NCI-H2107 treated with DMSO at 0.1 percent for 48 hours (cell line): ENCODE measurements around the gene MED1.
A peak's percentile ranks its signal among the peaks of the same experiment; 100 is the strongest.
"Not testable (repeated sequence)": the region's sequence is repeated elsewhere in the genome, so short reads cannot be mapped to it uniquely, and the experiment has no call there.

ENCODE experiments used
- DNase-seq: peaks from one replicate; lab custom pipeline; 2025; ENCODE audit not compliant: unreplicated experiment; lab: John Stamatoyannopoulos, UW

MED1 gene

GRCh38 chr17:39450847-39451581 lies at the start of gene MED1:
TSS of gene MED1 (minus strand) at chr17:39451263. CDS start at chr17:39451062, 201 bp downstream.
- DNase-seq = peak; percentile 97

- DNase-seq = not testable (repeated sequence)
Measured at GRCh38 chr17:39496921-39497320, 45.9 kb upstream of the MED1 start.

DNA sequence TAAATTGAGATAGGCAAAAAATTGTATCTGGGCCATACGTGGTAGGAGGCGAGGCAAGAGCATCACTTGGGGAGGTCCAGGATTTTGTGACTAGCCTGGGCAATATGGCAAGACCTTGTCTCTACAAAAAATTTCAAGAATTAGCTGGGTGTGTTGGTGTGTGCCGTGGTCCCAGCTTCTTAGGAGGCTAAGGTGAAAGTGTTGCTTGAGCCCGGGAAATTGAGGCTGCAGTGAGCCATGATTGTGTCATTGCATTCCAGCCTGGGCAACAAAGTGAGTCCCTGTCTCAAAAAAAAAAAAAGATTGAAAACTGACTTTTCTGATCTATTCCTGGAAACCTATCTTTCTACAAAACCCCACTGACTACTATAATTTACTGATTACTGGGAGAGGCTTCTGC lies 36.9 kb upstream of the MED1 start:
- DNase-seq = no peak

DNA sequence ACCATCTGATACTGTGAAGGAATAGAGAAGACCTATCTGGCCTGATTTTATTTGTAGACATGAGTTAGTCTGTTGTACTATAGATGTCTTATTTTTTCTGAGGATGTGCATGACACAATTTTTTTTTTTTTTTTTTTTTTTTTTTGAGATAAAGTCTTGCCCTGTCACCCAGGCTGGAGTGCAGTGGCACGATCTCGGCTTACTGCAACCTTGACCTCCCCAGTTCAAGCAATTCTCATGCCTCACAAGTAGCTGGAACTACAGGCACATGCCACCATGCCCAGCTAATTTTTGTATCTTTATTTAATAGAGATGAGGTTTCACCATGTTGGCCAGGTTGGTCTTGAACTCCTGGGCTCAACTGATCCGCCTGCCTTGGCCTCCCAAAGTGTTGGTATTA lies 36.4 kb upstream of the MED1 start:
- DNase-seq = not testable (repeated sequence)

DNA sequence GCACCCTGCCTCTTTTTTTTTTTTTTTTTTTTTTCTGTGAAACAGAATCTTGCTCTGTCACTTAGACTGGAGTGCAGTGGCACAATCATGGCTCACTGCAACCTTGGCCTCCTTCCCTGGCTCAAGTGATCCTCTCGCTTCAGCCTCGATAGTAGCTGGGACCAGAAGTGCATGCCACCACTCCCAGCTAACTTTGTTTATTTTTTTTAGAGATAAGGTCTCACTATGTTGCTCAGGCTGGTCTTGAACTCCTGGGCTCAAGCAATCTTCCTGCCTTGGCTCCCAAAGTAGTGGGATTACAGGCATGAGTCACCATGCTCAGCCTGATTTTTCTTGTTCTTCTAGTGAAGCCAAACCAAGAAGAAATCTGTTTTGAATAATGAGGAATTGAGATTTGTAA lies 35.2 kb upstream of the MED1 start:
- no peak for DNase-seq

DNA sequence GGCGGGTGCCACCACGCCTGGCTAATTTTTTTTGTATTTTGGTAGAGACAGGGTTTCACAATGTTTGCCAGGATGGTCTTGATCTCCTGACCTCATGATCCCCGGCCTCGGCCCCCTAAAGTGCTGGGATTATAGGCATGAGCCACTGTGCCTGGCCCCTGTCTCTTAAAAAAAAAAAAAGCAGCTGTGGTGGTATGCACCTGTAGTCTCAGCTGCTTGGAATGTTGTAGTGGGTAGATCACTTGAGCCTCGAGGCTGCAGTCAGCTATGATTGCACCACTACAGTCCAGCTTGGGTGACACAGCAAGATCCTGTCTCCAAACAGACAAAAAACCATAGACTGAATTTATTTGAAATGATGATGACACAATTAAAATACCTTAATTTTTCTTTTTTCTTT lies 34.5 kb upstream of the MED1 start:
- no peak for DNase-seq

DNA sequence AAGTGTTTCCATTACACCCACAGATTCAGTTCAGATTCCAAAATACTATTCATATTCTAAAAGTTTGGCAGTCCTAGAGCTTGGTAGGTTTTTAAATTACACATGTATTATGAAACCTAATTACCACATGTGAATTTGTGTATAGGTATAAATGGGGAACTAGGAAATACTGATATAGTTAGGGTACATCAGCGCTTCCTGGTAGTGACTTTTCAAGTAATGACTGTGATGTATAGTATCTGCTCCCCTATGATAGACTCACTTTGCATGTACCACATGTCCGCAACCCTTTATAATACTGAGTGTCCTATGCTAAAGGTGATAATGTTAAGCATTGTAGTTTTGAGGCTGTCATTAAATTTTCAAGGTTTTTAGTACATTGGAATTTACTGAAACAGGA lies 33.1 kb upstream of the MED1 start:
- no peak for DNase-seq

- DNase-seq = no peak
Measured at GRCh38 chr17:39483506-39483905, 32.4 kb upstream of the MED1 start.

GRCh38 chr17:39479631-39480030 lies 28.6 kb upstream of the MED1 start:
- not testable (repeated sequence) for DNase-seq

DNA sequence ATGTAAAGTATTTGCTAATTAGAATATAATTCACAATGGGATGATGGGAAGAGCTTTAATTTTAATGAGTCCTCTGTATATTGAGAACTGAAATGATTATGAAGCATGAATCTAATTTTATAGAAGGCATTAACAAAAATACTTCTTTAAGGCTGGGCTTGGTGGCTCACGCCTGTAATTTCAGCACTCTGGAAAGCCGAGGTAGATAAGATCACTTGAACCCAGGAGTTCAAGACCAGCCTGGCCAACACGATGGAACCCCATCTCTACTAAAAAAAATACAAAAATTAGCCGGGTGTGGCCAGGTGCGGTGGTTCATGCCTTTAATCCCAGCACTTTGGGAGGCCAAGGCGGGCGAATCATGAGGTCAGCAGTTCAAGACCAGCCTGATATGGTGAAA lies 22.2 kb upstream of the MED1 start:
- no peak for DNase-seq

DNA sequence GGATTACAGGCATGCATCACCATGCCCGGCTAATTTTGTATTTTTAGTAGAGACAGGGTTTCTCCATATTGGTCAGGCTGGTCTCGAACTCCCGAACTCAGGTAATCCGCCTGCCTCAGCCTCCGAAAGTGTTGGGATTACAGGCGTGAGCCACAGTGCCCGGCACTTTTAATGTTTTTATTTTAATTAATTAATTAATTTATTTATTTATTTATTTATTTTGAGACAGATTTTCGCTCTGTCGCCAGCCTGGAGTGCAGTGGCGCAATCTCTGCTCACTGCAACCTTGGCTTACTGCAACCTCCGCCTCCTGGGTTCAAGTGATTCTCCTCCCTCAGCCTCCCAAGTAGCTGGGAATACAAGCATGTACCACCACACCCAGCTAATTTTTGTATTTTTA lies 17.5 kb upstream of the MED1 start:
- not testable (repeated sequence) for DNase-seq

GRCh38 chr17:39464639-39465181 lies 13.6 kb upstream of the MED1 start:
- DNase-seq = not testable (repeated sequence)

- DNase-seq = no peak
Measured at GRCh38 chr17:39462631-39463375, 11.7 kb upstream of the MED1 start.

DNA sequence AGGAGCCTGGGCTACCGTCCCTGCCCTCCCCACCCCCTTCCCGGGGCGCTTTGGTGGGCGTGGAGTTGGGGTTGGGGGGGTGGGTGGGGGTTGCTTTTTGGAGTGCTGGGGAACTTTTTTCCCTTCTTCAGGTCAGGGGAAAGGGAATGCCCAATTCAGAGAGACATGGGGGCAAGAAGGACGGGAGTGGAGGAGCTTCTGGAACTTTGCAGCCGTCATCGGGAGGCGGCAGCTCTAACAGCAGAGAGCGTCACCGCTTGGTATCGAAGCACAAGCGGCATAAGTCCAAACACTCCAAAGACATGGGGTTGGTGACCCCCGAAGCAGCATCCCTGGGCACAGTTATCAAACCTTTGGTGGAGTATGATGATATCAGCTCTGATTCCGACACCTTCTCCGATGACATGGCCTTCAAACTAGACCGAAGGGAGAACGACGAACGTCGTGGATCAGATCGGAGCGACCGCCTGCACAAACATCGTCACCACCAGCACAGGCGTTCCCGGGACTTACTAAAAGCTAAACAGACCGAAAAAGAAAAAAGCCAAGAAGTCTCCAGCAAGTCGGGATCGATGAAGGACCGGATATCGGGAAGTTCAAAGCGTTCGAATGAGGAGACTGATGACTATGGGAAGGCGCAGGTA lies 11.0 kb upstream of the MED1 start:
- no peak for DNase-seq

DNA sequence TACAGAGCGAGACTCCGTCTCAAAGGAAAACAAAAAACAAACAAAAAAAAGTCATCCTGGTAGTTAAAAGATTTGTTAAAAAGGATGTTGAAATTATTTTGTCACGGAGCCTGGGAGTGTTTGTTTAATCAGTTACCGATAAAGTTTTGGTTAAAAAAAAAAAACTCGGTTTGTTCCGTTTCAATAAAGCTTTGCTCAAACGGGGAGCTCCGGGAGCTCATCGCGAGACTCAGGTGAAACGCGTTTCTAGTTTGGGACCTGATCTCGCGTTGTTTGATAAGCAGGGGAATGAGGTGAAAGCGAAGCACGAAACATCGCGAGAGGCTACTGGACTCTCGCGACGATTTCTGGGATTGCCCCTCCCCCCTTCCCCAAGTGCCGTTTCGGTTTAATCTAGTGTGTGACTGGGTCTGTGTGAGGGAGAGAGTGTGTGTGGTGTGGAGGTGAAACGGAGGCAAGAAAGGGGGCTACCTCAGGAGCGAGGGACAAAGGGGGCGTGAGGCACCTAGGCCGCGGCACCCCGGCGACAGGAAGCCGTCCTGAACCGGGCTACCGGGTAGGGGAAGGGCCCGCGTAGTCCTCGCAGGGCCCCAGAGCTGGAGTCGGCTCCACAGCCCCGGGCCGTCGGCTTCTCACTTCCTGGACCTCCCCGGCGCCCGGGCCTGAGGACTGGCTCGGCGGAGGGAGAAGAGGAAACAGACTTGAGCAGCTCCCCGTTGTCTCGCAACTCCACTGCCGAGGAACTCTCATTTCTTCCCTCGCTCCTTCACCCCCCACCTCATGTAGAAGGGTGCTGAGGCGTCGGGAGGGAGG lies 10.3 kb upstream of the MED1 start, which contains the start of gene CDK12:
CDK12 (plus strand) TSS at position 374 of the 813 bp plus-strand sequence. CDS start 586 bp downstream, outside the sequence.
- DNase-seq = peak; percentile 96

DNA sequence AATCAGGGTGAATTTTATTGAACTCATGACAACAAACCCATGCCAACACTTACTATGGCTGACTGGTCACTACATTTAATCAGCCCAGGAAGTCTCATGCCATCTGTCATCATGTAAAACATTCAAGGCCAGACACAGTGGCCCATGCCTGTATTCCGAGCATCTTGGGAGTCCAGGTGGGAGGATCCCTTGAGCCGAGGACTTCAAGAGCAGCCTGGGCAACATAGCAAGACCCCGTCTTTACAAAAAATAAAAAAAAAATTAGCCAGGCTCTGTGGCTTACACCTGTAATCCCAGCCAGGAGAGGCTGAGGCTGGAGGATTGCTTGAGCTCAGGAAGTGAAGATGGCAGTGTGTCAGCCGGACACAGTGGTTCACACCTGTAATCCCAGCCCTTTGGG lies 4.9 kb upstream of the MED1 start:
- DNase-seq = no peak

DNA sequence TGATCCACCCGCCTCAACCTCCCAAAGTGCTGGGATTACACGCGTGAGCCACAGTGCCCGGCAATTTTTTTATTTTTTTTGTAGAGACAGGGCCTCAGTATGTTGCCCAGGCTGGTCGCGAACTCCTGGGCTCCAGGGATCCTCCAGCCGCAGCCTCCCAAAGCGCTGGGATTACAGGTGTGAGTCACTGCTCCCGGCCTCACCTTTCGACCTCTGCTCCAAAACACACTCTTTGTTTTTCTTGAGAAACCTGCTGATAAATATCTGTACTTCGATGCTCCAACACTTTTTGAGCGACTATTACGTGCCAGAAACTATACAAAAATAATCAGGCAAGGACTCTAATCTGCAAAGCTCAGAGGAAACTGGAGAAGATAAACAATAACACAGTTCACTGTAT lies 1.0 kb downstream of the MED1 start:
- DNase-seq = no peak

- no peak for DNase-seq
Measured at GRCh38 chr17:39447561-39447960, 3.5 kb downstream of the MED1 start.

GRCh38 chr17:39443326-39443725 lies 7.7 kb downstream of the MED1 start:
- no peak for DNase-seq

DNA sequence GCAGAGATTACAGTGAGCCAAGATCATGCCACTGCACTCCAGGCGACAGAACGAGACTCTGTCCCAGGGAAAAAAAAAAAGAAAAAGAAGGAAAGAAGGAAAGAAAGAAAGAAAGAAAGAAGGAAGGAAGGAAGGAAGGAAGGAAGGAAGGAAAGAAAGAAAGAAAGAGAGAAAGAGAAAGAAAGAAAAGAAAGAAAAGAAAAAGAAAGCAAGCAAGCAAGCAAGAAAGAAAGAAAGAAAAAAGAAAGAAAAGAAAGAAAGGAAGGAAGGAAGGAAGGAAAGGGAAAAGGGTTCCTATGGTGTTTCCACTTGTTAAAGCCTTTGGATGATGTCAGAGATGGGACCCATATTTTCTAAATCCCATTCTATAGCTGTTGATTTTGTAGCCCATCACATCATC lies 11.2 kb downstream of the MED1 start:
- not testable (repeated sequence) for DNase-seq

GRCh38 chr17:39429600-39429999 lies 21.5 kb downstream of the MED1 start:
- no peak for DNase-seq
